Ovary (tissue), 10 donors: Measurements from ENCODE around the gene ZNF606. TPM values are rescaled to one million over a fixed set of nuclear protein-coding genes. Genes with fewer than 3 reads are reported as not detected.
A peak's percentile ranks its signal among the peaks of the same experiment; 100 is the strongest.

Experiments
- DNase-seq, 5 donors: peaks; one replicate each; pipeline ENCODE4 v3.0.0-alpha.2; 2019 to 2020
- H3K27ac ChIP-seq, 2 donors: fragments of 200-600 bp; one replicate each; pipeline versions ENCODE4 v1.5.1 to v1.8.0; 2019 to 2022
- H3K27me3 ChIP-seq: fragments of 200-600 bp; one replicate; pipeline ENCODE4 v1.8.0; 2022
- H3K36me3 ChIP-seq: fragments of 200-600 bp; sonication (generic); one replicate; pipeline ENCODE4 v1.5.1; 2019
- H3K4me1 ChIP-seq: one replicate; pipeline ENCODE4 v1.8.1; 2013; ENCODE audit warnings: mild to moderate bottlenecking, moderate library complexity; ENCODE audit not compliant: insufficient read depth
- H3K4me3 ChIP-seq: fragments of 200-600 bp; sonication (generic); one replicate; pipeline ENCODE4 v1.5.1; 2017
- H3K9me3 ChIP-seq, 2 donors: fragments of 200-600 bp in 1 of 2; sonication (generic) in 1 of 2; one replicate each; pipeline versions ENCODE4 v1.5.1 to v1.8.1; 2013 to 2019; ENCODE audit warnings: mild to moderate bottlenecking in 1 of 2, moderate library complexity in 1 of 2
- EP300 ChIP-seq: sonication (generic); formaldehyde crosslinking; IDR thresholded peaks from one replicate; pipeline ENCODE4 v1.6.1; 2017; ENCODE audit warnings: antibody characterized with exemption
- POLR2A ChIP-seq: fragments of 450-650 bp; IDR thresholded peaks from one replicate; pipeline ENCODE4 v1.6.1; 2017; ENCODE audit warnings: antibody characterized with exemption, mild to moderate bottlenecking, moderate library complexity
- WGBS, 3 donors: extraction: QIAGEN DNeasy Blood & Tissue Kit in 1 of 3; methylation state at CpG; one replicate each; pipeline versions ENCODE4 v1.1.5 to v1.1.7; 2013 to 2017; 5-methylcytosine and 5-hydroxymethylcytosine counted together
- intact Hi-C, 4 donors: fragments of 100-400 bp; cut with DNase I; formaldehyde crosslinking; loops; one replicate each; pipeline versions ENCODE4 v1.11.0 to v1.15.1; 2022 to 2023
- long read RNA-seq, 3 donors: library from polyadenylated mRNA in 2 of 3; unstranded in 2 of 3; transcript quantifications; one replicate each; pipeline ENCODE4 v2.0.0 and lab custom pipeline, GENCODE V29; 2021 to 2026
- polyA plus RNA-seq, 2 donors: library from polyadenylated mRNA; stranded (reverse); fragments of 200-250 nt in 1 of 2; fragments of 350-450 nt in 1 of 2; fragmentation: Illumina TruSeq in 1 of 2; extraction: RNeasy Lipid Tissue Mini Kit (QIAGEN cat#74804) in 1 of 2; gene quantifications; one replicate each; pipeline ENCODE4 v1.2.3, GENCODE V29; 2013 to 2014
- total RNA-seq, 7 donors: library from RNA; depleted of rRNA in 2 of 7; stranded (reverse); fragments of >200 nt in 2 of 7; fragmentation: NEBNext Ultra II Directional in 3 of 7; extraction: Animal tissue kit (Norgen Biotek cat#: 25700) in 3 of 7; gene quantifications; one replicate each; pipeline versions ENCODE4 v1.1.0 to v1.2.4, GENCODE V29; 2016 to 2023
- TF ChIP-seq, protein P1 (sequence below), 3 donors: fragments of 450-650 bp in 2 of 3; fragments of 200-600 bp in 1 of 3; IDR thresholded peaks; one replicate each; pipeline versions ENCODE4 v1.5.1 to v1.8.0; 2016 to 2022; ENCODE audit warnings: antibody characterized with exemption in 3 of 3, mild to moderate bottlenecking in 1 of 3
- donor health status: DM: no; HTN: no; CAD: no; lungs with moderate emphysema.
- donor health status: DM: no; HTN: no; CAD: no.
- donor health status: Bipolar disorder and iron deficiency.
- donor health status: DM: yes; HTN: yes; CAD: no.
- donor health status: DM: no; HTN: no; CAD: no.
- donor health status: DM: yes; HTN: yes; CAD: no.

ZNF606 gene
- 10 to 100 TPM; 13.4 to 38.1 (median 28.0) TPM for total RNA-seq
- 10 to 100 TPM in 1 of 2 donors, 1 to 10 TPM in 1; 7.3 to 14.5 TPM for polyA plus RNA-seq
- long read RNA-seq, donor 1, full-length matches to known transcripts = 17 of 25 reads
- long read RNA-seq, donor 1, partial matches to known transcripts = 1 of 25 reads
- long read RNA-seq, donor 1, other reads (novel, unspliced or antisense) = 7 of 25 reads
- long read RNA-seq, donor 2, full-length matches to known transcripts = 11 of 11 reads
- long read RNA-seq, donor 2, partial matches to known transcripts = 0 of 11 reads
- long read RNA-seq, donor 2, other reads (novel, unspliced or antisense) = 0 of 11 reads
- long read RNA-seq, donor 3, full-length matches to known transcripts = 17 of 27 reads
- long read RNA-seq, donor 3, partial matches to known transcripts = 1 of 27 reads
- long read RNA-seq, donor 3, other reads (novel, unspliced or antisense) = 9 of 27 reads

DNA sequence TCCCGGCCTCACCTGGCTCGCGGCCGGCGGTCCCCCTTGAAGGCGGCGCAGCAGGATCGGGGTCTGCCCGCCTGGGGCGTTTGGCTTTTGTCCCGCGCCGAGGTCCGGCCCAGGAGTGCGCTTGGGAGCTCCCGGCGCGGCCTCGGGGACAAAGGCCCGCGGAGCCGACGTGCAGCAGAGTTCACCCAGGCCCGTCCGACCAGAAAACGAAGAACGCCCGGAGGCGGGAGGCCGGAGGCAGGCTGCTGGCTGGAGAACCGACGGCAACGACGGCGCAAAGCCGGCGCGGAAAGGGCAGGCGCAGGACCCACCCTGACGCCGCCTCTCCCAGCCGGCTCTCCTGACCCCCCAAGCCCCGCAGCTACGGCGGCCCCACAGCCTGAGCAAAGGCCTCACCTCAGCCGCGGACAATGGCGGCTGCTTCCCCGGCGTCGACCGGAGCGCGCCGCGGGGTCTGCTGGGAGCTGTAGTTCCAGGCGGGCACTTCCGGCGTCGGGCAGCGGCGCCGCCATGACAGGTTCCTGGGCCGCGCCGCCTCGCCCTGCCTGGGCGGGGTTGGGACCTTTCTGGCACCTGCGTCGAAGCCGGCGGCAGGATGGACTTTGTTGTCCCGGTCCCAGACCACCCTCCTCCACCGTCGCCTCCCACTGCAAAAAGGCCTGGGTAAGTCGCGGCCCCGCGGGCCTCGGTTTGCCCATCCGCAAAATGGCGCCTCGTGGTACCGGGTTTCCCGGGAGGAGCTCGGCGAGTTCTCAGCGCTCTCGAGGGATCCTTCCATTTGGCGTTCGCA, at the start of gene ZNF606:
Gene ZNF606, minus strand, starts transcription at position 437 of the 790 bp plus-strand sequence. CDS start 1,501 bp downstream, outside the sequence.
- intact Hi-C loops = loop anchor here in 1 of 4 donors (10.0 kb wide), 1 partner anchor 152 kb away; the partner anchor contains the start of gene ZNF329
- Histone ChIP-seq H3K4me3 (peak within 1 kb of the TSS; percentile 90), H3K36me3 (no peaks in the 10 kb centered on the region), H3K27me3 (no peaks in the 10 kb centered on the region), H3K9me3 (peaks cover 0 to 49% of the 10 kb centered on the region in 2 donors), H3K27ac (peak within 1 kb of the TSS; percentile 72 to 86), H3K4me1 (peaks cover 10% of the 10 kb centered on the region)
- DNase-seq = peak; percentile 83 to 91 (median 86)
- WGBS, 3 donors = 0 to 1% (median 0%) methylated on average over 88 to 91 of the region's 91 CpGs
- TF ChIP-seq POLR2A (peak; percentile 83), EP300 (no peak)

DNA sequence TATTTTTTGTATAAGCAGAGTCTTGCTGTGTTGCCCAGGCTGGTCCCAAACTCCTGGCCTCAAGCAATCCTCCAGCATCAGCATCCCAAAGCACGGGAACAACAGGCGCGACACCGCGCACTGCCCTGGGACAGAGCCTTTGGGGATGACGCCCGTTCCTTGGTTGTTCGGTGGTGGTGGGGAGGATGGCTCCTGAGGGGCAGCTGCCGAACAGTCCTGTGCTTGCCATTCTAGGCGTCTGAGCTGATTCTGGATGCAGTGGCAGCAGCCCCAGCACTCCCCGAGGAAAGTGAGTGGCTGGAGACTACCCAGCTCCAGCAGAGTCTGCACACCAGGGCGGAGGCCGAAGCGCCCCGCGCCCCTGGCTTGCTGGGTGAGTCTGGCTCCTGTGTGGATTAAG, 49.6 kb upstream of the ZNF606 start:
- no peaks in the 10 kb centered on the region for H3K4me1 ChIP-seq
- peaks cover 0 to 12% of the 10 kb centered on the region in 2 donors for H3K9me3 ChIP-seq
- no peak overlapping the region for H3K4me3 ChIP-seq
- 97 to 98% (median 97%) methylated on average over 16 of the region's 16 CpGs for WGBS, 3 donors
- no peak overlapping the region for H3K27ac ChIP-seq
- intact Hi-C loops = no loop called here
- no peaks in the 10 kb centered on the region for H3K27me3 ChIP-seq
- H3K36me3 ChIP-seq = no peaks in the 10 kb centered on the region
- no peak for TF ChIP-seq POLR2A
- TF ChIP-seq EP300 = no peak
- TF ChIP-seq, protein P1, sequence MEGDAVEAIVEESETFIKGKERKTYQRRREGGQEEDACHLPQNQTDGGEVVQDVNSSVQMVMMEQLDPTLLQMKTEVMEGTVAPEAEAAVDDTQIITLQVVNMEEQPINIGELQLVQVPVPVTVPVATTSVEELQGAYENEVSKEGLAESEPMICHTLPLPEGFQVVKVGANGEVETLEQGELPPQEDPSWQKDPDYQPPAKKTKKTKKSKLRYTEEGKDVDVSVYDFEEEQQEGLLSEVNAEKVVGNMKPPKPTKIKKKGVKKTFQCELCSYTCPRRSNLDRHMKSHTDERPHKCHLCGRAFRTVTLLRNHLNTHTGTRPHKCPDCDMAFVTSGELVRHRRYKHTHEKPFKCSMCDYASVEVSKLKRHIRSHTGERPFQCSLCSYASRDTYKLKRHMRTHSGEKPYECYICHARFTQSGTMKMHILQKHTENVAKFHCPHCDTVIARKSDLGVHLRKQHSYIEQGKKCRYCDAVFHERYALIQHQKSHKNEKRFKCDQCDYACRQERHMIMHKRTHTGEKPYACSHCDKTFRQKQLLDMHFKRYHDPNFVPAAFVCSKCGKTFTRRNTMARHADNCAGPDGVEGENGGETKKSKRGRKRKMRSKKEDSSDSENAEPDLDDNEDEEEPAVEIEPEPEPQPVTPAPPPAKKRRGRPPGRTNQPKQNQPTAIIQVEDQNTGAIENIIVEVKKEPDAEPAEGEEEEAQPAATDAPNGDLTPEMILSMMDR (IDR thresholded peaks at IDR 0.05) = no peak
- DNase-seq = no peak

DNA sequence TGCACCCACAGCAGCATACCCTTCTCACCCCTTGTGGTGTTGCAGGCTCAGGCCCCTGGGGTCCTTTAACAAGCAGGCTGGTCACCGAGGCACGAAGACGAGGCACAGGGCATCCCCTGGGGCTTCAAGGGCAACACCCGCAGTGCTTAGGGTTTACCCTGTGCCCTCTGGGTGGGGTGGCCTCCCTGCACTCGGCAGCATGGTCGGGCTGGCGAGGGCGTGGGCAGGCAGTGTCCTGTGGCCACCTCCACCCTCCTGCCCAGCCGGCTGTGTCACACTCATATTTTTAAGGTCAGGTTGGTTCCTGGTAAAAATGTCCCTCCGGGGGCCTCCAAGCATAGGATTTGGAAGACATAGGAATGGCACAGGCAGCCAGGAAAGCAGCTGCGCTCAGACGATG, 45.1 kb upstream of the ZNF606 start:
- Histone ChIP-seq H3K4me3 (no peak overlapping the region), H3K27me3 (no peaks in the 10 kb centered on the region), H3K4me1 (no peaks in the 10 kb centered on the region), H3K36me3 (no peaks in the 10 kb centered on the region), H3K27ac (no peak overlapping the region), H3K9me3 (peaks cover 4 to 23% of the 10 kb centered on the region in 2 donors)
- TF ChIP-seq POLR2A = no peak
- TF ChIP-seq, protein P1 (IDR thresholded peaks at IDR 0.05) = no peak
- no peak for TF ChIP-seq EP300
- intact Hi-C loops = no loop called here
- 94% methylated on average over 12 of the region's 12 CpGs for WGBS, 3 donors
- no peak for DNase-seq

DNA sequence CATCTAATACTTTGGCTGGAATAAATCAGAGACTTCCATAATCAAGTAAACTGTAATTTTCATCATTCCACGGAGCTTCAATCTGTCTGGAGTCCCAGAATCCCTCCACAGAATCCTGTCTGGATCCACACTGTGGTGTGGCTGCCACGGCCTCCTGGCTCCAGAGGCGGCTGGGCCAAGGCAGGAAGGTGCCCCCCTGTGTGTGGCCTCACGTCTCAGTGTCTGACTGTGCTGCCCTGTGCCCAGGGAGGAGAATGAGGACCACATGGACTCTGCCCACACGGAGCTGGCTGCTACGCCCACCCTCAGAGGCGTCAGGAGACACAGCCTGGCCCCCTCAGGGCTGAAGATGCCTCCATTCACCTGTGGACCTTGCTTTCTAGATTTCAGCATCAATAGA, 44.2 kb upstream of the ZNF606 start:
- H3K4me3 ChIP-seq = no peak overlapping the region
- H3K27me3 ChIP-seq = no peaks in the 10 kb centered on the region
- no peaks in the 10 kb centered on the region for H3K4me1 ChIP-seq
- intact Hi-C loops = no loop called here
- no peak for DNase-seq
- no peak overlapping the region for H3K27ac ChIP-seq
- H3K9me3 ChIP-seq = peaks cover 4 to 21% of the 10 kb centered on the region in 2 donors
- WGBS, 3 donors = 86 to 88% (median 87%) methylated on average over 7 of the region's 7 CpGs
- no peaks in the 10 kb centered on the region for H3K36me3 ChIP-seq
- TF ChIP-seq, protein P1 (IDR thresholded peaks at IDR 0.05) = no peak
- TF ChIP-seq POLR2A (no peak), EP300 (no peak)
